HUES64 (cell line): ENCODE measurements around the gene ABCC3.
"Not testable (repeated sequence)": the region's sequence is repeated elsewhere in the genome, so short reads cannot be mapped to it uniquely, and the experiment has no call there.

Source experiments
- H3K27ac ChIP-seq: 2 replicates; pipeline ENCODE4 v1.7.0; 2013; ENCODE audit warnings: low read depth, low read length, inconsistent platforms
- H3K27me3 ChIP-seq: 2 replicates; pipeline ENCODE4 v1.6.1; 2013; ENCODE audit warnings: mild to moderate bottlenecking, low read length; ENCODE audit not compliant: insufficient read depth
- H3K36me3 ChIP-seq: 2 replicates; pipeline ENCODE4 v1.6.1; 2013; ENCODE audit warnings: mild to moderate bottlenecking, low read length; ENCODE audit not compliant: insufficient read depth
- H3K4me1 ChIP-seq: 2 replicates; pipeline ENCODE4 v1.6.1; 2013; ENCODE audit warnings: mild to moderate bottlenecking, low read length, moderate library complexity; ENCODE audit not compliant: insufficient read depth
- H3K4me3 ChIP-seq: 2 replicates; pipeline ENCODE4 v1.5.1; 2013; ENCODE audit warnings: mild to moderate bottlenecking, low read length, moderate library complexity
- H3K9ac ChIP-seq: 2 replicates; pipeline ENCODE4 v1.6.1; 2013; ENCODE audit warnings: mild to moderate bottlenecking, low read depth, low read length
- H3K9me3 ChIP-seq: 2 replicates; pipeline ENCODE4 v1.6.1; 2013; ENCODE audit warnings: low read depth, low read length; ENCODE audit not compliant: insufficient read depth
- WGBS: fragments of 150-250, 120-280 bp; methylation state at CpG from one replicate; pipeline ENCODE4 v1.1.7; 2013; ENCODE audit warnings: missing lambda C conversion rate; 5-methylcytosine and 5-hydroxymethylcytosine counted together

The ABCC3 gene

GRCh38 chr17:50721194-50722010, 86.7 kb downstream of the ABCC3 start:
- Histone ChIP-seq H3K4me3 (peak overlapping the region; percentile 88), H3K9me3 (no peaks in the 10 kb centered on the region), H3K36me3 (0 out of 2 replicates have a peak, but pooled peaks cover 3% of the 10 kb centered on the region), H3K27ac (no peak overlapping the region), H3K9ac (peak overlapping the region; percentile 99), H3K27me3 (no peaks in the 10 kb centered on the region), H3K4me1 (peaks cover 24% of the 10 kb centered on the region)
- 24% methylated on average over 5 of the region's 7 CpGs for WGBS

- H3K27me3 ChIP-seq: no peaks in the 10 kb centered on the region
- peaks cover 31% of the 10 kb centered on the region for H3K4me1 ChIP-seq
- H3K4me3 ChIP-seq: peak overlapping the region; percentile 11
- 0 out of 2 replicates have a peak, but pooled peaks cover 5% of the 10 kb centered on the region for H3K36me3 ChIP-seq
- H3K27ac ChIP-seq: no peak overlapping the region
- WGBS: 80% methylated on average over 3 of the region's 3 CpGs
- no peak overlapping the region for H3K9ac ChIP-seq
- H3K9me3 ChIP-seq: no peaks in the 10 kb centered on the region
Measured at GRCh38 chr17:50722746-50723145, 88.1 kb downstream of the ABCC3 start.

- H3K27ac ChIP-seq, H3K9ac ChIP-seq, H3K4me3 ChIP-seq, H3K9me3 ChIP-seq, H3K27me3 ChIP-seq: not testable (repeated sequence)
- Histone ChIP-seq H3K36me3 (peaks cover 11% of the 10 kb centered on the region; the same call in 1 of the 2 replicates), H3K4me1 (peaks cover 31% of the 10 kb centered on the region)
- WGBS: 99% methylated on average over 5 of the region's 6 CpGs
Measured at GRCh38 chr17:50724622-50725021, 89.9 kb downstream of the ABCC3 start.

- Histone ChIP-seq H3K4me1 (peaks cover 31% of the 10 kb centered on the region), H3K36me3 (peaks cover 11% of the 10 kb centered on the region; the same call in 1 of the 2 replicates), H3K27ac (no peak overlapping the region), H3K4me3 (no peak overlapping the region), H3K9ac (no peak overlapping the region), H3K27me3 (no peaks in the 10 kb centered on the region), H3K9me3 (no peaks in the 10 kb centered on the region)
- WGBS: 94% methylated on average over 11 of the region's 12 CpGs
Measured at GRCh38 chr17:50725769-50726655, 91.3 kb downstream of the ABCC3 start.

- Histone ChIP-seq H3K27ac (no peak overlapping the region), H3K36me3 (peaks cover 11% of the 10 kb centered on the region; the same call in 1 of the 2 replicates), H3K27me3 (no peaks in the 10 kb centered on the region), H3K4me1 (peaks cover 13% of the 10 kb centered on the region), H3K4me3 (no peak overlapping the region), H3K9me3 (no peaks in the 10 kb centered on the region), H3K9ac (no peak overlapping the region)
- 100% methylated on average over 1 of the region's 2 CpGs for WGBS
Measured at GRCh38 chr17:50728112-50728429, 93.4 kb downstream of the ABCC3 start.

GRCh38 chr17:50728881-50729765, 94.4 kb downstream of the ABCC3 start:
- Histone ChIP-seq H3K27ac (no peak overlapping the region), H3K27me3 (no peaks in the 10 kb centered on the region), H3K4me1 (peaks cover 13% of the 10 kb centered on the region), H3K4me3 (no peak overlapping the region), H3K9ac (no peak overlapping the region), H3K36me3 (peaks cover 11% of the 10 kb centered on the region; the same call in 1 of the 2 replicates), H3K9me3 (no peaks in the 10 kb centered on the region)
- 87% methylated on average over 5 of the region's 5 CpGs for WGBS

- no peak overlapping the region for H3K9ac ChIP-seq
- peaks cover 10% of the 10 kb centered on the region; the same call in 1 of the 2 replicates for H3K36me3 ChIP-seq
- H3K4me3 ChIP-seq: no peak overlapping the region
- no peak overlapping the region for H3K27ac ChIP-seq
- H3K4me1 ChIP-seq: peaks cover 7% of the 10 kb centered on the region; the same call in 1 of the 2 replicates
- no peaks in the 10 kb centered on the region for H3K9me3 ChIP-seq
- 96% methylated on average over 7 of the region's 7 CpGs for WGBS
- H3K27me3 ChIP-seq: no peaks in the 10 kb centered on the region
Measured at GRCh38 chr17:50731575-50732460, 97.1 kb downstream of the ABCC3 start.

GRCh38 chr17:50735287-50735686, 100.6 kb downstream of the ABCC3 start:
- H3K27ac ChIP-seq: no peak overlapping the region
- H3K36me3 ChIP-seq: peaks cover 37% of the 10 kb centered on the region
- no peak overlapping the region for H3K4me3 ChIP-seq
- no peaks in the 10 kb centered on the region for H3K9me3 ChIP-seq
- 96% methylated on average over 3 of the region's 3 CpGs for WGBS
- H3K9ac ChIP-seq: no peak overlapping the region
- H3K4me1 ChIP-seq: no peaks in the 10 kb centered on the region; the same call in 1 of the 2 replicates
- H3K27me3 ChIP-seq: no peaks in the 10 kb centered on the region

- WGBS: 96% methylated on average over 2 of the region's 2 CpGs
- H3K27me3 ChIP-seq: no peaks in the 10 kb centered on the region
- no peak overlapping the region for H3K9ac ChIP-seq
- H3K9me3 ChIP-seq: no peaks in the 10 kb centered on the region
- no peak overlapping the region for H3K4me3 ChIP-seq
- H3K36me3 ChIP-seq: peaks cover 56% of the 10 kb centered on the region
- H3K27ac ChIP-seq: no peak overlapping the region
- H3K4me1 ChIP-seq: no peaks in the 10 kb centered on the region; the same call in 1 of the 2 replicates
Measured at GRCh38 chr17:50737118-50737698, 102.5 kb downstream of the ABCC3 start.
